HG03439 (cell line): Measurements from ENCODE around the gene SERPINA1.

Experiments
- ATAC-seq: cut with Tn5 transposase; IDR thresholded peaks from one replicate; pipeline ENCODE4 v1.9.1; 2021; ENCODE audit warnings: mild to moderate bottlenecking, moderate library complexity; ENCODE audit not compliant: unreplicated experiment

SERPINA1 gene

DNA sequence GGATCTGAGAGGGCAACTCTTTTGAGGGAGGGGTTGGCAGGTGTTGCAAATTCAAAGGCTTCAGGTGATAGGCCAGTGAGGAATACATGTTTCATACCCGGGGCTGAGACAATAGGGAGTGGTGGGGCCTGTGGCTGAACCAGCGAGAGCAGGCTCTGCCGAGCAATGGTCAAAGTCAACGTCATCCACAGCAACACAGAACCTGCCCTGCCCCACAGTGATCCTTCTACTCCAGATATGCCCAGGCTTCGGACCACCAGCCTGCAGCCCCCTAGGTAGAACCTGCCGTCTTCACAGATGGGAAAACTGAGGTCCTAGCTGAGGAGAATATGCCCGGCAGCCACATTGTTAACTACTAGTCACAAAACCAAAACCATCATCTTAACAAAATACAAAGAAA lies 4.1 kb downstream of the SERPINA1 start:
- no peak for ATAC-seq

DNA sequence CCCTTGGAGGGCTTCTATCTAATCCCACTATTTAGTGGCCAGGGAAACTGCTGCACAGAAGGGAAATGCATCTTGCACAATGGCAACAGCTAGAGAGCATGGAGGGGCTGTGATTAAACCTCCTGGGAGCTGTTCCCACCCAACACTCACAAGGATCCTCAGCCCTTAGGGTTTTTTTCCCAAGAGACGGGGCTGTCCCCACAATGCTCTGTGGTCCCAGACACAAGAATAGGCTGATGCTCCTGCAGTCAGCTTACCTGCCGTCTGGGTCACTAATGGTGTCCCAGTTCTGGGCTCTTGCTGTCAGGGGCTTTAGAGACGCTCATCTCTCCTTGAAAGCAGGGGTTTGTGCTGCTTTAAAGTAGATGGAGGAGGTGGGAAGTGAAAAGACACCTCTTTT lies 4.6 kb downstream of the SERPINA1 start:
- no peak for ATAC-seq

DNA sequence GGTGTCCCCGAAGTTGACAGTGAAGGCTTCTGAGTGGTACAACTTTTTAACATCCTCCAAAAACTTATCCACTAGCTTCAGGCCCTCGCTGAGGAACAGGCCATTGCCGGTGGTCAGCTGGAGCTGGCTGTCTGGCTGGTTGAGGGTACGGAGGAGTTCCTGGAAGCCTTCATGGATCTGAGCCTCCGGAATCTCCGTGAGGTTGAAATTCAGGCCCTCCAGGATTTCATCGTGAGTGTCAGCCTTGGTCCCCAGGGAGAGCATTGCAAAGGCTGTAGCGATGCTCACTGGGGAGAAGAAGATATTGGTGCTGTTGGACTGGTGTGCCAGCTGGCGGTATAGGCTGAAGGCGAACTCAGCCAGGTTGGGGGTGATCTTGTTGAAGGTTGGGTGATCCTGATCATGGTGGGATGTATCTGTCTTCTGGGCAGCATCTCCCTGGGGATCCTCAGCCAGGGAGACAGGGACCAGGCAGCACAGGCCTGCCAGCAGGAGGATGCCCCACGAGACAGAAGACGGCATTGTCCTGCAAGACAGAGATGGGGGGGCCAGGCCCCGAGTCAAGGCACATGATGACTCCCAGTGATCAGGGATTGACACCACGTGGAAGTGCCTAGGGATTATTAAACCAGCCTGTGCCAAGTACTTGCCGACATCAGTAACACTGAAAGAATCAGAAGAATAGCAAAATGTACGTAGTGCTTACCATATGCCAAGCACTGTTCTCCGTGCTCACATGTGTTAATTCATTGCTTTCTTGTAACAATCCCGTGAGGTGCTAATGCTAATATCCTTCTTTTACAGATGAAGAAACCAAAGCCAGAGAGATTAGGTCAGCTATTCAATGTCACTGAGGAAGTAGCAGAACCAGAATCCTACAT lies 5.4 kb downstream of the SERPINA1 start:
- no peak for ATAC-seq

DNA sequence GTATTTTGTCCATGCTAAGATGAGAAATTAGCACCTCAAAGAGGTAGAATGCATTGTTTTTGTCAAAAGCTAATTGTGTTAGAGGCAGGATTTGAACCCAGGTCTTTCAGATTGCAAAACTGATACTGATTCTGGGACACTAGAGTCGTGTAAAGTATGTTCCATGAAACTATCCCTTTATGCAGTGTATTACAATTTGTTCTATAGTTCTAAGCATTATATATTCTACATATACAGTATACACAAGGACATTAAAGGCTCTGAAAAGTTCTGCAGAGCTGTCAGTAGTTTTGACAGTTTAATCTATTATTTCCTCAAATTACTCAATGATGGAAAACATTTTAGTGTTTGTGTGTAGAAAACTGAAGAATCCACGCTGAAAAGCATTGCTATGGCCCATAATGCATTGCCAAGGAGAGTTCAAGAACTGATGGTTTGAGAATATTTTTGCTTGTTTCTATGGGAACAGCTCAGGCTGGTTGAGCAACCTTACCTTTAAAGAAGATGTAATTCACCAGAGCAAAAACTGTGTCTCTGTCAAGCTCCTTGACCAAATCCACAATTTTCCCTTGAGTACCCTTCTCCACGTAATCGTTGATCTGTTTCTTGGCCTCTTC lies 6.2 kb downstream of the SERPINA1 start:
- no peak for ATAC-seq

DNA sequence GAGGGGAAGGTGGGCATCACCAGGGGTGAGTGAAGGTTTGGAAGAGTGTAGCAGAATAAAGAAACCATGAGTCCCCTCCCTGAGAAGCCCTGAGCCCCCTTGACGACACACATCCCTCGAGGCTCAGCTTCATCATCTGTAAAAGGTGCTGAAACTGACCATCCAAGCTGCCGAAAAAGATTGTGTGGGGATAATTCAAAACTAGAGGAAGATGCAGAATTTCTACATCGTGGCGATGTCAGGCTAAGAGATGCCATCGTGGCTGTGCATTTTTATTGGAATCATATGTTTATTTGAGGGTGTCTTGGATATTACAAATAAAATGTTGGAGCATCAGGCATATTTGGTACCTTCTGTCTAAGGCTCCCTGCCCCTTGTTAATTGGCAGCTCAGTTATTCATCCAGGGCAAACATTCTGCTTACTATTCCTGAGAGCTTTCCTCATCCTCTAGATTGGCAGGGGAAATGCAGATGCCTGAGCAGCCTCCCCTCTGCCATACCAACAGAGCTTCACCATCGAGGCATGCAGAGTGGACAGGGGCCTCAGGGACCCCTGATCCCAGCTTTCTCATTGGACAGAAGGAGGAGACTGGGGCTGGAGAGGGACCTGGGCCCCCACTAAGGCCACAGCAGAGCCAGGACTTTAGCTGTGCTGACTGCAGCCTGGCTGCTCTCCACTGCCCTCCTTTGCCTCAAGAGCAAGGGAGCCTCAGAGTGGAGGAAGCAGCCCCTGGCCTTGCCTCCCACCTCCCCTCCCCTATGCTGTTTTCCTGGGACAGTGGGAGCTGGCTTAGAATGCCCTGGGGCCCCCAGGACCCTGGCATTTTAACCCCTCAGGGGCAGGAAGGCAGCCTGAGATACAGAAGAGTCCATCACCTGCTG lies 7.0 kb downstream of the SERPINA1 start:
- ATAC-seq, result no peak

DNA sequence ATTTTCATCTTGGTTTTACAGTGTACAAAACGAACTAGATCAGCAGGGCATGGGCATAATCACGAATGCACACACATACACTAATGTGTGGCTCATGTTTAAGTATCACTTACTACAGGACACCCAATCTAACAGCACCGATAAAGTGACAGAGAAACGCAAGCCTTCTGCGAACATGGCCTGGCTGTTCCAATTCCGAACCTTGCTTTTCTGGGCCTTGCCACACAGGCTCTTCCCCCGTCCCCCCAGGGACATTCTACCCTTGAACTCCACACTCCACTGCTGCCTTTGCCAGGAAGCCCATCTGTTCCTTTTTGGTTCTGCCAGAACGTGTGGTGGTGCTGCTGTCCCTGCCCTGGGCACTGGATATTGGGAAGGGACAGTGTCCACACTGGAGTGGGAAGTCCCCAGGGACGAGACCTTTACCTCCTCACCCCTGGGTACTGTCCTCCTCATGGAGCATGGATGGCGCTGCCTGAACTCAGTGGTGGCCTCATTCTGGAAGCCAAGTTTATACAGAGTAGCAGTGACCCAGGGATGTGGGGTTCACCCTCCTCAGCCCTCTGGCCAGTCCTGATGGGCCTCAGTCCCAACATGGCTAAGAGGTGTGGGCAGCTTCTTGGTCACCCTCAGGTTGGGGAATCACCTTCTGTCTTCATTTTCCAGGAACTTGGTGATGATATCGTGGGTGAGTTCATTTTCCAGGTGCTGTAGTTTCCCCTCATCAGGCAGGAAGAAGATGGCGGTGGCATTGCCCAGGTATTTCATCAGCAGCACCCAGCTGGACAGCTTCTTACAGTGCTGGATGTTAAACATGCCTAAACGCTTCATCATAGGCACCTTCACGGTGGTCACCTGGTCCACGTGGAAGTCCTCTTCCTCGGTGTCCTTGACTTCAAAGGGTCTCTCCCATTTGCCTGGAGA lies 7.9 kb downstream of the SERPINA1 start:
- ATAC-seq, result no peak

DNA sequence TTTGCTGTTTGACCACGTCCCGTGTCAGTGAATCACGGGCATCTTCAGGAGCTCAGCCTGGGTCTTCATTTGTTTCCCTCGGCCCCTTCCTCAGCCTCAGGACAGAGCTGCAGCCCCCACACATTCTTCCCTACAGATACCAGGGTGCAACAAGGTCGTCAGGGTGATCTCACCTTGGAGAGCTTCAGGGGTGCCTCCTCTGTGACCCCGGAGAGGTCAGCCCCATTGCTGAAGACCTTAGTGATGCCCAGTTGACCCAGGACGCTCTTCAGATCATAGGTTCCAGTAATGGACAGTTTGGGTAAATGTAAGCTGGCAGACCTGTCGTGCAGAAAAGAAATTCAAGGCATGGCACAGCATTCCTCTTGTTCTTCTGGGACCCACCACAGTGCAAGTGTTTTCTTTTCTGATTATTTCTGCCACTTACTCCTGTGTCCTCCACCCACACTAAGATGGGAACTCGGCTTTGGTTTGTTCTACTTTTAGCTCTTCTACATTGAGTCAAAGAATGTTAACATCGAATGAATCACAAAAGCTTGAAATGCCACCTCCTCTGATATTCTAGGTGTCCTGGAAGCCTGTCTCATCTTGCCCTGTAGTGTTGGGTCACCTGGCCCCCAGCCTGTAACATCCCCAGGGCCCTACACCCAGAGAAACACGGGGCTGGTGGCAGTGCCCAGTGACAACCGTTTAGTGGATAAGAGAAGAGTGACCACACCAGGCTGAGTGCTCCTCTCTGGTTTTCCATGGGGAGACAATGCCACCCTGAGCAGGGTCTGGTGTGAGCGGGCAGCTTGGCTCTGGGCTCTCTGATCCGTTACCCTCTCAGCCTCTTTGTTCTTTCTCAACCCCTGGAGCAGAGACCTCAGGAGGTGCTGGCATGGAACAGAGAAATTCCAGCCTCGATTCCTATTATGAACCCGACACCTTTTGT lies 8.8 kb downstream of the SERPINA1 start:
- ATAC-seq, result no peak

DNA sequence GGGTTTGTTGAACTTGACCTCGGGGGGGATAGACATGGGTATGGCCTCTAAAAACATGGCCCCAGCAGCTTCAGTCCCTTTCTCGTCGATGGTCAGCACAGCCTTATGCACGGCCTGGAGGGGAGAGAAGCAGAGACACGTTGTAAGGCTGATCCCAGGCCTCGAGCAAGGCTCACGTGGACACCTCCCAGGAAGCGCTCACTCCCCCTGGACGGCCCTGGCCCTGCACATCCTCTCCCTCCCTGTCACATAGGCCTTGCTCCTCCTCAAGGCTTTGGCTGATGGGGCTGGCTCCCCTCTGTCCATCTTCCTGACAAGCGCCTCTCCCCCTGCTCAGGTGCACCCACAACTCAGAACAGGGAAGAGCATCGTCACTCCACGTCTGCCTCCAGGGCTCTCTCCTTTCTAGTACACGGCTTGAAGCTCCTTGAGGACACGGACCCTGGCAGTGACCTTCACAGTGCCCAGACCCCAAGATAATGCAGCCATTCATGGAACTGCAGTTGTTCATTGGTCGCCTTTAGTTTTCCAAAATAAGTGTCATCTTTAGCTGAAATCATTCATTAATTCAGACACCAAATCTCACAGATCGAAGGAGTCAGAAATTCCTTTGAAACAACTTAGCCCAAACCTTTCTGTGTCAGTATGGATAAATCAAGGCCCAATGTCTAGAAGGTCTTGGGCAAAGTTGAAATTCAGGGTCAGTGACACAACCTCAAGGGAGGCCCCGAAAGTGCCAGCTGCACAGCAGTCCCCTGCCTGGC lies 9.7 kb downstream of the SERPINA1 start:
- no peak for ATAC-seq

DNA sequence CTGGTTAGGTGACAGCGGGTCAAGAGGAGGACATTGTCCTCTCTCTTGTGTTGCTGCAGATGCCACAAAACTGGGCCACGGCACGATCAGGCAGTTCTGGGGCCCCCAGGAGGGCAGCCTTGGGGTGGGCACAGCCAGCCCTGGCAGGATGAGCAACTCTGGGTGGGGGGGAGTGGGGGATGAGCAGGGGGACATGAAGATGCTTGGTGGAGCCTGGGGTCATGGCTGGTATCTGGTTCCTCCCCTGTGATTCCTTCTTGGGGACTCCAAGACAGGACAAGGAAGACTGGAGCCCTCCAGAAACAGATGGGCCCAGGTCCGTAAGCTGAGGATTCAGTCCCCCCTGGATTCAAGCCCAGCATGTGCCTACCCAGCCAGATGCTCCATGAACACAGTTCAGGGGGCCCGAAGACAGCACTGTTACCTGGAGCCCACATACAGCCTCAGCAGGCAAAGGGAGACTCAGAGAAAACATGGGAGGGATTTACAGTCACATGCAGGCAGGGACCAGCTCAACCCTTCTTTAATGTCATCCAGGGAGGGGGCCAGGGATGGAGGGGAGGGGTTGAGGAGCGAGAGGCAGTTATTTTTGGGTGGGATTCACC lies 10.4 kb downstream of the SERPINA1 start:
- ATAC-seq, result no peak

DNA sequence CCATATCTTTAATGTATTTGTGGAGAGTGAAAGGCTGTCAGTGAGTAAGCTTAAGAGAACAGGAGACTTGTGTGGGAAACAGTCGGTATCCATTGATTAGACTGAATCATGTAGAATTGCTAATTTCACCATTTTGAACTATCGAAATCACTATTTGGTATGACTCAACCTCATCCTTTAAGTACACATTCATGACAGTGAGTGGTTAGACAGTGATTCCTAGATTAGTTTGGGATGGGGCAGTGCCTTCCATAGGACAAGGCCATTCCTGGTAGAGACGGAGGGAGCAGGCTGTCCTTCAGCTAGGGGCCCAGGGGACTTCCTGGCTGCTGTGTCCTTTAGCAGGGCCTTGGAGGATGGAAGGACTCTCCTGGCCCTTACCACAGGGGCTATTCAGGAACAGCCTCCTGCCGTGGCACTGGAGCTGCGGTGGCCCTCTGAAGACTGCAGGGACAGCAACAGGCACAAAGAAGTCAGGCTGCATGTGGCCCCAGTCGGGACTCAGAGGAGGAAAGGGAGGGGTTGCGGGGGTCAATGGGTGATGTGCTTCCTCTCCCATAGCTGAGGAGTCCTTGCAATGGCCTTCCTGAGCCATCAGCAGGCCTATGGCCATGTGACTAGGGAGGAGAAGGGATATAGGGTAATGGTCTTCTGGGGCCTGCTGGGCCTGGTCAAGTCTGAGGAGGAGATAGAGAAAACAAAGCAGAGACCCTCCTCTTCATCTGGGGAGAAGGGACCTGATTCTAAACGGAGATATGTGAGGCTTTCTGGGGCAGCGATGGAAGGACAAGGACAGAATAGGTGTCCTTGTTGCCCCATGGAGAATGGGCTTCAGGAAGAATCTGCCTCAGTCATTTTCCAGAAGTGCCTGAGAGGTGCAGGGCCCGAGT lies 11.2 kb downstream of the SERPINA1 start:
- ATAC-seq, result no peak

DNA sequence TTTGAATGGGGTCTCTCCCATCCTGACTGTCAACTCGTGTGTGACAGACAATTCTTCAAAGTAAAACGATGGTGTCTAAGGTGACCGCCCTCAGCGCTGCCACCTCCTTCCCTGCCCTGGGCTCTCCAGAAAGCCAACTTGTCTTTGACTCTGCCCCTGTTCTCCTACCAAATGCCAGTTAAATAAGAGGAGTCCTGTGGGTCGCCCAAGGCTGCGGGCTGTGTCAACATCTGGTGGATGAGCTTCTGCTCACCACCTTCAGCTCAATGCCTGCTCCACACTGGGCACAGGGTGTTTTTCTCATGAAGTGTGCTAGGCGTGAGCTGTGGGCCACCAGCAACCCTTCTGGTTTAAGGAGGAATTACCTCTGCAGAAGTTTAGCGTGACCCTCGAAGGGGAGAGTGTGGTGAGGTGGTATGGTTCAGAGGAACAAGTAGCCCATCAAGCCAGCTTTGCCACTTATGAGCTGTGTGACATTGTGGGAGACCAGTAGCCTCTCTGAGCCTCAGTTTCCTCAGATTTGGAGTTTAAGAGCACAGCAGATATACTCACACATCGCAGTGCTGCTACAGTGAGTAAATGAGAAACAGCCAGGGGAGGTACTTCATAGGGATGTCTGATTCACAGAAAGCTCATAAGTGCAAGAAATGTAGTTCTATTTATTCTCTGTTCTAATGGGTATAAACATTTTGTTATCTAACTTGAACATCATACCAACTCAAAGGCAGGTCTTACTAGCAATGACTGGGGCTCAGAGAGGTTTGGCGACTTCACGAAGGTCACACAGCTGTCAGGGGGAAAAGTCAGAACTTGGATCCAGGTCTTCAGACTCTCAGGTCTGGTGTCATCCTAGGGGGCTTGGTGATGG lies 12.1 kb downstream of the SERPINA1 start:
- ATAC-seq, result no peak

DNA sequence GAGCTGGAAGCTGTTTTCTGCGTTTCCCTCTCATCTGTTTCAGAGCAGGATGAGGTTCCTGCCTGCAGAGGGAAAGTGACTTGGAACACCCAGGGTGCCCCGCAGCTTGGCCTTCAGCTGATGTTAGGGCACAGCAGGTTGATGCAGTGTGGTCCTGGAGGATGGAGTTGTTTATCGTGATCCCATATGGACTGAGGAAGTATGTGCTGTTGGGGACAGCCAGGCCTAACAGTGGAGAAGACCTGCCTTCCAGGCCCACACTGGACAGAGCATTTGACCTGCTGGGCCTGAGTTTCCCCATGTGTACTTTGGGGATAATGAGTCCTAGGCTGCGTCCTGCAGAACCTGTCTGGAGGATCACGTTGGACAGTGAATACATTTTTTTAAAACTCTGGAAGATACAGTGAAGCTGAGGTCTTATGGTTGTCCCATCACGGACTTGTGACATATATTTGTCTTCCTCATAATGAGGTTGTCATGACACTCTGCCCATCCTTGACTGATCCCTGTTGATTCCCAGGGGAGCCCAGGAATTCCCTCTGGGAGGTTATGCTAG lies 12.8 kb downstream of the SERPINA1 start:
- ATAC-seq, result no peak

DNA sequence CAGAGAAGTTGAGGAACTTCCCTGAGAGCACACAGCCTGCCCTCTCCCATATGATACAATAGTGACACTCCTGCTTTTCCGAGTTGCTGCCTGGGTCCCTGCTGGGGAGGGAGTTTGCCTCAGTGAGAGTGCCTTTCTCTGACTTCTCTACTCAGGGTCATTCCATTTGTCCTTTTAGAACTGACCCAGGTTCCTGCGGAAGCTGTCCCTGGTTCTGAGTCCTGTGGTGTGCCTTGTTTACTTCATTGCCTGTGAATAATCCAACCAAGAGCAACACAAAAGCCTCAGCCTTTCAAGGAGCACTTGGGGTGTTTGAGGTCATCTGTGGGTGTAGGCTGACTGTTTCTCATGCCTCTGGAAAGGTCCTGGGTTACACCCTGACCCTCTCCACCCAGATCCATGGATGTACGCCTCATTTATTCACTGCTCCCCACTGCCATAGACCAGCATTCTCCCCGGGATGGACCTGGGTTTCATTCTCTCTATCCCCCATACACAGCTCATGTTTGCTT lies 13.6 kb downstream of the SERPINA1 start:
- ATAC-seq, result no peak

DNA sequence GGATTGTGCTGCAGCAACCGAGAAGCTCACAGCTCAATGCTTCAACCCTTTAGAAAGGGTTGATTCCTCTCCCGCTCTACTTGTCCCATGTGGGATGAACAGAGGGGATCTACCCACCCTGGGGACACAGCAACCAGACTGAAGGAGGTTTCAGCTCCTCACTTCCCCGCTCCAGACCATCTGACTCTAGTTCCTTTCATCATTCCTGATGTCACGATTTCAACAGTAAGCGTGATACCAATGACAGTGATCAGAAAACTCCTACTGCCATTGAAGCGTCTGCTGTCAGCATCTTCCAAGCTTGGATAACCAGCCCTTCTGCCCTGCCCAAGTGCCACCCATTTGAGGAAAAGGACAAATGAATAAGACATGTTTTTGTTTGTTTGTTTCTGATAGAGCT lies 14.3 kb downstream of the SERPINA1 start:
- no peak for ATAC-seq

DNA sequence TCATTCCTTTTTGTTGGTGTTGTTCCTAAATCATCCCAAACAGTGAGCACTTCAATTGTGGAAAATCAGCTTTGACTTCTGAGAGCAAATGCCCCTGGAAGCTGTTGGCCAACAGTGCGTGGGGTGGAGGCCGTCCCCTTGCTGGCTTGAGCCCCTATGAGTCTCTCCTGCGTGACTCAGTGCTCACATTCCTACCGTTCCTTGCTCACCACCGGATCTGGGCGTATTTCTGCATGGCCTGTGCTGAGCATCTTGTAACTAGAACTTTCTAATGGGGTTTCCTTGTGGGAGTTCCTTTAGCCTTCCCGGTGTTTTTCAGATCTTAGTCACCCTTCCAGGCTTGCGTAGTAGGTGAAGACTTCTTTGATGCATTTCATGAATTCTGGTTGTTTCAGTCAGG lies 14.7 kb downstream of the SERPINA1 start:
- ATAC-seq, result no peak
